ENCODE results near the gene TAPT1.

- TF ChIP-seq ZNF274 (CRISPR knock-in tag; IDR thresholded peaks at IDR 0.05) (no peak), MXD3 (CRISPR knock-in tag; IDR thresholded peaks at IDR 0.05) (no peak), JUN (CRISPR knock-in tag; IDR thresholded peaks at IDR 0.05) (no peak), CCAR2 (optimal IDR thresholded peaks at IDR 0.05; ENCODE audit: low read depth, low read length) (no peak), E2F1 (CRISPR knock-in tag; IDR thresholded peaks at IDR 0.05) (no peak), SIX1 (CRISPR knock-in tag; IDR thresholded peaks at IDR 0.05; ENCODE audit: borderline replicate concordance) (no peak), ZNF318 (CRISPR knock-in tag; IDR thresholded peaks at IDR 0.05) (no peak), MLX (CRISPR knock-in tag; IDR thresholded peaks at IDR 0.05) (no peak)
These were observed 68.4 kb downstream of the TAPT1 start for GRCh38 chr4:16157609-16158503.

Measured in HepG2 (cell line).